Trophoblast cell (in vitro differentiated cells and primary cell): ENCODE results near the gene ANTXR1.

Experiments
- DNase-seq, 2 donors: peaks; one replicate each; pipeline ENCODE4 v3.0.0-alpha.2; 2016
- H2AFZ ChIP-seq: 2 replicates; pipeline ENCODE4 v1.6.1; 2013; ENCODE audit warnings: low read length, moderate library complexity, mild to moderate bottlenecking; ENCODE audit not compliant: insufficient read depth, poor library complexity
- H2AK5ac ChIP-seq: 2 replicates; pipeline ENCODE4 v1.6.1; 2013; ENCODE audit warnings: mild to moderate bottlenecking, low read length
- H2BK120ac ChIP-seq: 2 replicates; pipeline ENCODE4 v1.6.1; 2013; ENCODE audit warnings: low read length, mild to moderate bottlenecking, moderate library complexity; ENCODE audit not compliant: insufficient read depth, poor library complexity
- H2BK12ac ChIP-seq: 2 replicates; pipeline ENCODE4 v1.6.1; 2013; ENCODE audit warnings: mild to moderate bottlenecking, low read length, moderate library complexity
- H2BK5ac ChIP-seq: 2 replicates; pipeline ENCODE4 v1.6.1; 2013; ENCODE audit warnings: low read length, low read depth, moderate library complexity, mild to moderate bottlenecking; ENCODE audit not compliant: poor library complexity
- H3K14ac ChIP-seq: 2 replicates; pipeline ENCODE4 v1.6.1; 2013; ENCODE audit warnings: mild to moderate bottlenecking, low read length
- H3K18ac ChIP-seq: 2 replicates; pipeline ENCODE4 v1.6.1; 2013; ENCODE audit warnings: mild to moderate bottlenecking, low read length
- H3K23ac ChIP-seq: 2 replicates; pipeline ENCODE4 v1.6.1; 2013; ENCODE audit warnings: low read length
- H3K27ac ChIP-seq: 2 replicates; pipeline ENCODE4 v1.5.1; 2013; ENCODE audit warnings: low read depth, mild to moderate bottlenecking, inconsistent platforms, low read length, moderate library complexity
- H3K27me3 ChIP-seq: 2 replicates; pipeline ENCODE4 v1.6.1; 2013; ENCODE audit warnings: inconsistent platforms, mild to moderate bottlenecking, low read length, moderate library complexity; ENCODE audit not compliant: insufficient read depth
- H3K36me3 ChIP-seq, 2 experiments: 1 replicate in 1 of 2; 2 replicates in 1 of 2; pipeline ENCODE4 v1.6.1; 2013; ENCODE audit warnings: low read length in 2 of 2, mild to moderate bottlenecking in 2 of 2, moderate library complexity in 1 of 2; ENCODE audit not compliant: insufficient read depth in 2 of 2, control insufficient read depth in 1 of 2
- H3K4ac ChIP-seq: 2 replicates; pipeline ENCODE4 v1.6.1; 2013; ENCODE audit warnings: low read depth, mild to moderate bottlenecking, low read length, moderate library complexity
- H3K4me1 ChIP-seq, 2 experiments: 1 replicate in 1 of 2; 2 replicates in 1 of 2; pipeline ENCODE4 v1.6.1; 2013; ENCODE audit warnings: low read length in 2 of 2, mild to moderate bottlenecking in 2 of 2, moderate library complexity in 1 of 2; ENCODE audit not compliant: insufficient read depth in 2 of 2, control insufficient read depth in 1 of 2
- H3K4me2 ChIP-seq: 2 replicates; pipeline ENCODE4 v1.6.1; 2013; ENCODE audit warnings: inconsistent platforms, mild to moderate bottlenecking, low read length, moderate library complexity
- H3K4me3 ChIP-seq: 2 replicates; pipeline ENCODE4 v1.5.1; 2013; ENCODE audit warnings: mild to moderate bottlenecking, low read depth, low read length, inconsistent platforms
- H3K79me1 ChIP-seq: one replicate; pipeline ENCODE4 v1.6.1; 2013; ENCODE audit warnings: low read length
- H3K79me2 ChIP-seq: 2 replicates; pipeline ENCODE4 v1.6.1; 2013; ENCODE audit warnings: low read length, mild to moderate bottlenecking; ENCODE audit not compliant: control insufficient read depth, insufficient read depth, poor library complexity
- H3K9ac ChIP-seq: 2 replicates; pipeline ENCODE4 v1.6.1; 2013; ENCODE audit warnings: mild to moderate bottlenecking, low read length
- H3K9me3 ChIP-seq: 2 replicates; pipeline ENCODE4 v1.6.1; 2013; ENCODE audit warnings: low read depth, mild to moderate bottlenecking, control low read depth, inconsistent platforms, low read length; ENCODE audit not compliant: insufficient read depth
- H4K12ac ChIP-seq: 2 replicates; pipeline ENCODE4 v1.6.1; 2013; ENCODE audit warnings: low read depth, mild to moderate bottlenecking, low read length, moderate library complexity
- H4K8ac ChIP-seq: 2 replicates; pipeline ENCODE4 v1.6.1; 2013; ENCODE audit warnings: low read depth, mild to moderate bottlenecking, low read length, moderate library complexity
- H4K91ac ChIP-seq: one replicate; pipeline ENCODE4 v1.6.1; 2013; ENCODE audit warnings: low read depth, mild to moderate bottlenecking, low read length, moderate library complexity
- WGBS: extraction: QIAGEN DNeasy Blood & Tissue Kit; methylation state at CpG from one replicate; pipeline ENCODE4 v1.1.7; 2013; ENCODE audit warnings: missing lambda C conversion rate; ENCODE audit not compliant: insufficient read length, insufficient coverage; ENCODE audit errors: extremely low coverage; 5-methylcytosine and 5-hydroxymethylcytosine counted together

ANTXR1 gene

GRCh38 chr2:69139778-69140670 is 127.0 kb downstream of the ANTXR1 start:
- WGBS, result no CpG with 5 or more reads among the region's 5 CpGs
- Histone ChIP-seq H4K12ac (no peak overlapping the region), H2BK12ac (no peak overlapping the region), H2AK5ac (no peak overlapping the region), H3K4me3 (no peak overlapping the region), H2BK5ac (no peak overlapping the region), H3K9ac (no peak overlapping the region), H4K91ac (no peak overlapping the region), H3K4ac (no peak overlapping the region), H2AFZ (no peak overlapping the region), H3K4me1 (peaks cover 4 to 6% of the 10 kb centered on the region in 2 experiments), H2BK120ac (no peak overlapping the region), H3K4me2 (no peak overlapping the region), H3K27me3 (no peaks in the 10 kb centered on the region), H3K27ac (no peak overlapping the region), H4K8ac (no peak overlapping the region), H3K9me3 (no peaks in the 10 kb centered on the region), H3K14ac (no peak overlapping the region), H3K23ac (no peak overlapping the region), H3K36me3 (no peaks in the 10 kb centered on the region), H3K18ac (no peak overlapping the region), H3K79me1 (peaks cover 5% of the 10 kb centered on the region), H3K79me2 (no peaks in the 10 kb centered on the region)
- DNase-seq, result no peak

GRCh38 chr2:69141061-69141460 is 128.1 kb downstream of the ANTXR1 start:
- Histone ChIP-seq H3K79me2 (no peaks in the 10 kb centered on the region), H3K9me3 (no peaks in the 10 kb centered on the region), H3K27ac (no peak overlapping the region), H3K4me3 (no peak overlapping the region), H2BK120ac (no peak overlapping the region), H4K8ac (no peak overlapping the region), H4K12ac (no peak overlapping the region), H3K9ac (no peak overlapping the region), H2BK5ac (no peak overlapping the region), H2AFZ (no peak overlapping the region), H3K79me1 (peaks cover 5% of the 10 kb centered on the region), H3K4me1 (peaks cover 4 to 6% of the 10 kb centered on the region in 2 experiments), H2AK5ac (no peak overlapping the region), H3K23ac (no peak overlapping the region), H2BK12ac (no peak overlapping the region), H3K4me2 (no peak overlapping the region), H3K18ac (no peak overlapping the region), H3K14ac (no peak overlapping the region), H3K27me3 (no peaks in the 10 kb centered on the region), H3K4ac (no peak overlapping the region), H3K36me3 (no peaks in the 10 kb centered on the region), H4K91ac (no peak overlapping the region)
- WGBS, result no CpG with 5 or more reads among the region's 1 CpG
- no peak for DNase-seq

- no peaks in the 10 kb centered on the region for H3K9me3 ChIP-seq
- peaks cover 7 to 9% of the 10 kb centered on the region in 2 experiments for H3K4me1 ChIP-seq
- DNase-seq, result peak; percentile 82 to 89
- no peak overlapping the region for H2AFZ ChIP-seq
- no peak overlapping the region for H2BK120ac ChIP-seq
- H4K91ac ChIP-seq, result no peak overlapping the region
- no peak overlapping the region for H2BK12ac ChIP-seq
- H3K18ac ChIP-seq, result no peak overlapping the region
- no peaks in the 10 kb centered on the region for H3K36me3 ChIP-seq
- H4K8ac ChIP-seq, result no peak overlapping the region
- H3K4ac ChIP-seq, result no peak overlapping the region
- no peaks in the 10 kb centered on the region for H3K27me3 ChIP-seq
- no peaks in the 10 kb centered on the region for H3K79me2 ChIP-seq
- no peak overlapping the region for H2BK5ac ChIP-seq
- H2AK5ac ChIP-seq, result no peak overlapping the region
- no peak overlapping the region for H3K27ac ChIP-seq
- H3K4me2 ChIP-seq, result no peak overlapping the region
- H3K9ac ChIP-seq, result no peak overlapping the region
- no peak overlapping the region for H3K4me3 ChIP-seq
- H4K12ac ChIP-seq, result no peak overlapping the region
- WGBS, result no CpG with 5 or more reads among the region's 4 CpGs
- peaks cover 3% of the 10 kb centered on the region for H3K79me1 ChIP-seq
- H3K14ac ChIP-seq, result no peak overlapping the region
- no peak overlapping the region for H3K23ac ChIP-seq
Measured at GRCh38 chr2:69143748-69144360, 130.9 kb downstream of the ANTXR1 start.

- H3K4ac ChIP-seq, result no peak overlapping the region
- H2BK5ac ChIP-seq, result no peak overlapping the region
- no peak overlapping the region for H3K27ac ChIP-seq
- peaks cover 17 to 19% of the 10 kb centered on the region in 2 experiments for H3K4me1 ChIP-seq
- H4K91ac ChIP-seq, result no peak overlapping the region
- H3K9ac ChIP-seq, result no peak overlapping the region
- H3K79me2 ChIP-seq, result peaks cover 1% of the 10 kb centered on the region
- H2BK12ac ChIP-seq, result peak overlapping the region; percentile 42
- no CpG with 5 or more reads among the region's 7 CpGs for WGBS
- no peak overlapping the region for H4K12ac ChIP-seq
- no peak overlapping the region for H3K18ac ChIP-seq
- H3K23ac ChIP-seq, result no peak overlapping the region
- no peaks in the 10 kb centered on the region for H3K36me3 ChIP-seq
- H3K27me3 ChIP-seq, result no peaks in the 10 kb centered on the region
- no peaks in the 10 kb centered on the region for H3K9me3 ChIP-seq
- H4K8ac ChIP-seq, result no peak overlapping the region
- no peak overlapping the region for H2BK120ac ChIP-seq
- peaks cover 8% of the 10 kb centered on the region for H3K79me1 ChIP-seq
- H3K4me2 ChIP-seq, result no peak overlapping the region
- no peak overlapping the region for H3K14ac ChIP-seq
- H3K4me3 ChIP-seq, result no peak overlapping the region
- no peak overlapping the region for H2AK5ac ChIP-seq
- no peak overlapping the region for H2AFZ ChIP-seq
- DNase-seq, result no peak
Measured at GRCh38 chr2:69145204-69145603, 132.2 kb downstream of the ANTXR1 start.
